Mesodermal cell (in vitro differentiated cells): ENCODE measurements around the gene VIPR2. TPM values are rescaled to one million over a fixed set of nuclear protein-coding genes. Genes with fewer than 3 reads are reported as not detected.
"Not testable (repeated sequence)": the region's sequence is repeated elsewhere in the genome, so short reads cannot be mapped to it uniquely, and the experiment has no call there.

Source experiments
- H3K27ac ChIP-seq: 2 replicates; pipeline ENCODE4 v1.7.0; 2013; ENCODE audit warnings: mild to moderate bottlenecking, low read depth, low read length, moderate library complexity; ENCODE audit not compliant: severe bottlenecking
- H3K36me3 ChIP-seq: 2 replicates; pipeline ENCODE4 v1.7.1; 2013; ENCODE audit warnings: mild to moderate bottlenecking, low read length, moderate library complexity; ENCODE audit not compliant: control insufficient read depth, insufficient read depth
- H3K4me1 ChIP-seq: one replicate; pipeline ENCODE4 v1.7.1; 2013; ENCODE audit warnings: mild to moderate bottlenecking, low read length; ENCODE audit not compliant: insufficient read depth, control insufficient read depth, poor library complexity, severe bottlenecking
- H3K4me3 ChIP-seq: 2 replicates; pipeline ENCODE4 v1.7.0; 2013; ENCODE audit warnings: low read length, control low read depth, mild to moderate bottlenecking; ENCODE audit not compliant: insufficient read depth, poor library complexity, severe bottlenecking; ENCODE audit errors: extremely low read depth
- H3K9me3 ChIP-seq: 2 replicates; pipeline ENCODE4 v1.7.1; 2013; ENCODE audit warnings: mild to moderate bottlenecking, low read length, moderate library complexity; ENCODE audit not compliant: control insufficient read depth
- WGBS, 2 experiments: methylation state at CpG; one replicate each; pipeline ENCODE4 v1.1.5; 2013; ENCODE audit warnings: missing lambda C conversion rate in 2 of 2; ENCODE audit not compliant: insufficient coverage in 2 of 2; 5-methylcytosine and 5-hydroxymethylcytosine counted together
- polyA plus RNA-seq, 2 experiments: library from polyadenylated mRNA; stranded (reverse); fragments of 50-300 nt; gene quantifications; one replicate each; pipeline ENCODE4 v1.2.3, GENCODE V29; 2013

VIPR2 gene, protein sequence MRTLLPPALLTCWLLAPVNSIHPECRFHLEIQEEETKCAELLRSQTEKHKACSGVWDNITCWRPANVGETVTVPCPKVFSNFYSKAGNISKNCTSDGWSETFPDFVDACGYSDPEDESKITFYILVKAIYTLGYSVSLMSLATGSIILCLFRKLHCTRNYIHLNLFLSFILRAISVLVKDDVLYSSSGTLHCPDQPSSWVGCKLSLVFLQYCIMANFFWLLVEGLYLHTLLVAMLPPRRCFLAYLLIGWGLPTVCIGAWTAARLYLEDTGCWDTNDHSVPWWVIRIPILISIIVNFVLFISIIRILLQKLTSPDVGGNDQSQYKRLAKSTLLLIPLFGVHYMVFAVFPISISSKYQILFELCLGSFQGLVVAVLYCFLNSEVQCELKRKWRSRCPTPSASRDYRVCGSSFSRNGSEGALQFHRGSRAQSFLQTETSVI
- 0.15 TPM for polyA plus RNA-seq (2013, experiment 1 of 2)
- polyA plus RNA-seq (2013, experiment 2 of 2): 0.15 TPM

DNA sequence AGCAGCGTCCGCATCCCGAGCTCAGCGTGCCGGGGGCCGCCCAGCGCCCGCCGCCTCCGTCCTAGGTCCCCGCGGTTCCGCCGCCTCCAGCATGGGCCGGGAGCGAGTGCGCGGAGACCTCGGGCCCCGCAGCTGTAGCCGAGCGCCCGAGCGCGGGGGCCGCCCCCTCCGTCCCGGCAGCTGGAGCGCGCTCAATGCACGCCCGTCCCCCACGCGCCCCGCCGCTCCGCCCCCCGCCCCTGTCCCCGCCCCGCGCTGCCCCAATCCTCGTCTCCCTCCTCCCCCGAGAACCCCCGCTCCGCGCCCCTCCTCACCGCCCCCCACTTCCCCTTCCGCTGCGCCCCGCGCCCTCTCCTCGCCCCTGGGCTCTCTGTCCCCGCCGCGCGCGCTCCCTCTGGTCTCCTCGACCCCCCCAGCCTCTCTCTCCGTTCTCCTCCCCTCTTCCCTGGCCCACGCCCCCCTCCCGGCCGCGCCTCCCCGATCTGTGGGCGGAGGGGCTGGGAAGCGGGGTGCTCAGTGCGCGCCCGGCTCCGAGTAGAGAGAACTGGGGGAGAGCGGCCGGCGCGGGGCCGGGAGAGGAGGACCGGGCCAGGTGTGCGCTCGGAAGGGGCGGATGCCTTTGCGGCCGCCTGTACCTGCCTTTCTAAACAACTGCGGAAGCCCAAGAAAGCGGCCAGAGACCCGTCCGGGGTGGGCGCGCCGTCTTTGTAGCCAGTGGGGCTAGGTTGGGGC lies at the start of gene VIPR2:
Gene VIPR2, minus strand, starts transcription at position 110 of the 732 bp plus-strand sequence. Its CDS starts 96 bp downstream, at position 14.
- WGBS, 2 experiments: 8 to 18% methylated on average over 14 to 50 of the region's 88 CpGs
- Histone ChIP-seq H3K4me1 (no peaks in the 10 kb centered on the region), H3K4me3 (peak within 1 kb of the TSS; percentile 35), H3K36me3 (no peaks in the 10 kb centered on the region), H3K9me3 (peaks cover 4% of the 10 kb centered on the region), H3K27ac (no peak within 1 kb of the TSS)

DNA sequence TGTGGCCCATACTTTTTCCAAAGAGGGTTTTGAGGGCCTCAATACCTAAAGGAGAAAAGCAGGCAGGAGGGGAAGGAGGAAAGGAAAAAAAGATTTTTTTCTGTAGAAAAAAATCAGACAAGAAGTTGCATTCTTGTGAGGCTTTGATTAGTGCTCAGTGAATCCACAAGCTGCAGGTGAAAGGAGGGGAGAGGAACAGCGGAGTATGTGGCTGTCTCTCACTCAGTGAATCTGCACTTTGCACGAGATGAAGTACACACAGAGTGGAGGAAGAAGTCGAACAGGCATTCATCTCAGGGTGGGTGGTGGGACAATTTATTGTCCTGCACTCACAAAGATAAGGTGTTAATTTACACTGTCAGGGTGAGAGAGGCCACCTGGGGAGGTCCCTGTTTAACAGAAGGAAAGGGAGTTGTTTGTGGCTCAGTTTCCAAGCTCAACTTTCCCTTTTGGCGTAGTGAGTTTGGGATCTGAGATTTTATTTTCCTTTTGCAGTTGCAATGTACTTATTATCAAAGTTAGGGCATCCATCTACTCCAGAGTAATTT lies 49.0 kb upstream of the VIPR2 start:
- WGBS, 2 experiments: 29 to 37% methylated on average over 3 of the region's 4 CpGs

GRCh38 chr7:159192725-159193453 lies 48.2 kb upstream of the VIPR2 start:
- no peak overlapping the region for H3K4me3 ChIP-seq
- WGBS, 2 experiments: 48 to 70% methylated on average over 4 to 12 of the region's 13 CpGs
- H3K36me3 ChIP-seq: no peaks in the 10 kb centered on the region
- no peak overlapping the region for H3K27ac ChIP-seq
- peaks cover 60% of the 10 kb centered on the region for H3K9me3 ChIP-seq
- H3K4me1 ChIP-seq: no peaks in the 10 kb centered on the region

More for the DNA sequence above, 49.0 kb upstream of the VIPR2 start:
- Histone ChIP-seq H3K4me3 (no peak overlapping the region), H3K27ac (no peak overlapping the region), H3K36me3 (no peaks in the 10 kb centered on the region), H3K4me1 (no peaks in the 10 kb centered on the region), H3K9me3 (peaks cover 67% of the 10 kb centered on the region)

DNA sequence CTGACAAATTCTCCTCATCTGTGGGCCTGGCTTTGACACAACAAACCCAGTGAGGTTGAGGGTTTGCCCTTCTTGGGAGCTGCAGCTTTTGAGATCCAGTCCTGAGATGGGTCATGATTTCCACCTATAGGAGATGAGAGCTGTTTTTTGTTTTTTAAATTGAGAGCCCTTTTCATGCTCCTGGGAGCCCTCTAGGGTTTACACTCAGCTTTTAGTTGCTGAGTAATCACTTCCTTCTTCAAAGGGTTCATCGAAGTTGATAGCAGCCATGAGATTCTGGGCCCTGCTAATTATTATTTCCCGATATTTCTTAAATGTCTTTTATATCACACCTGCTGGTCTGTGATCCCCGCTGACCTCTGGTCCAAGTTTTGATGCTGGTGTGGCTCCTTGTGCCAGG lies 47.3 kb upstream of the VIPR2 start:
- peaks cover 55% of the 10 kb centered on the region for H3K9me3 ChIP-seq
- no peak overlapping the region for H3K27ac ChIP-seq
- H3K4me1 ChIP-seq: no peaks in the 10 kb centered on the region
- H3K4me3 ChIP-seq: no peak overlapping the region
- 58 to 71% methylated on average over 3 of the region's 3 CpGs for WGBS, 2 experiments
- no peaks in the 10 kb centered on the region for H3K36me3 ChIP-seq

- no peak overlapping the region for H3K4me3 ChIP-seq
- peaks cover 57% of the 10 kb centered on the region for H3K9me3 ChIP-seq
- WGBS, 2 experiments: 64 to 73% methylated on average over 5 to 8 of the region's 11 CpGs
- H3K27ac ChIP-seq: no peak overlapping the region
- no peaks in the 10 kb centered on the region for H3K4me1 ChIP-seq
- H3K36me3 ChIP-seq: no peaks in the 10 kb centered on the region
These were observed 46.6 kb upstream of the VIPR2 start for GRCh38 chr7:159191236-159191635.

- no peak overlapping the region for H3K4me3 ChIP-seq
- H3K9me3 ChIP-seq: peaks cover 52% of the 10 kb centered on the region
- no peak overlapping the region for H3K27ac ChIP-seq
- H3K36me3 ChIP-seq: no peaks in the 10 kb centered on the region
- H3K4me1 ChIP-seq: no peaks in the 10 kb centered on the region
These were observed 43.3 kb upstream of the VIPR2 start for GRCh38 chr7:159188011-159188410.

- Histone ChIP-seq H3K4me3 (no peak overlapping the region), H3K9me3 (peaks cover 60% of the 10 kb centered on the region), H3K27ac (no peak overlapping the region), H3K4me1 (no peaks in the 10 kb centered on the region), H3K36me3 (no peaks in the 10 kb centered on the region)
- 76 to 77% methylated on average over 5 to 6 of the region's 6 CpGs for WGBS, 2 experiments
These were observed 34.6 kb upstream of the VIPR2 start for GRCh38 chr7:159179241-159179640.

- 75% methylated on average over 2 of the region's 3 CpGs; no CpG with 5 or more reads in 1 of the 2 experiments for WGBS, 2 experiments
- no peak overlapping the region for H3K4me3 ChIP-seq
- H3K9me3 ChIP-seq: peaks cover 59% of the 10 kb centered on the region
- no peaks in the 10 kb centered on the region for H3K4me1 ChIP-seq
- H3K27ac ChIP-seq: no peak overlapping the region
- no peaks in the 10 kb centered on the region for H3K36me3 ChIP-seq
These were observed 32.8 kb upstream of the VIPR2 start for GRCh38 chr7:159177284-159177953.

DNA sequence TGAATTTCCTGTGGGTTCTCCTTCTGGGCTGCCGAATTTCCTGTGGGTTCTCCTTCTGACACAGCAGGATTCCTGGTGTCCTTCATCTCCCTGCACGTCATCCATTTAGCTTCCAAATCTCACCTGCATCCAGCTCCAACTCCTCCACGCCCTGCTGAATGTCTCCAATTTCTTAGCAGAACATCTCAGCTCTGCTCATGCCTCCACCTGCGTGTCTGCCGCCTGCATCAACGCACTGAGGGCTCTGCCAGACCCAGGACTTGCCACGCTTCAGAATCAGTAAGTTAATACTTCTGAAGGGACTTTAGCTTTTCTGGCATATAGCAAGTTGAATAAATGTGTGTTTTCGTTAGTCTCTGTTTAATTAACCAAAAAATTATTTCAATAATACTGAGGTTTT lies 31.1 kb upstream of the VIPR2 start:
- Histone ChIP-seq H3K4me1 (no peaks in the 10 kb centered on the region), H3K4me3 (no peak overlapping the region), H3K36me3 (no peaks in the 10 kb centered on the region), H3K27ac (no peak overlapping the region), H3K9me3 (peaks cover 60% of the 10 kb centered on the region)
- 47 to 77% methylated on average over 5 of the region's 8 CpGs for WGBS, 2 experiments

GRCh38 chr7:159175100-159175499 lies 30.4 kb upstream of the VIPR2 start:
- not testable (repeated sequence) for H3K4me3 ChIP-seq, H3K27ac ChIP-seq, H3K4me1 ChIP-seq, H3K36me3 ChIP-seq
- H3K9me3 ChIP-seq: peaks cover 59% of the 10 kb centered on the region
- 53% methylated on average over 5 of the region's 6 CpGs; no CpG with 5 or more reads in 1 of the 2 experiments for WGBS, 2 experiments
